ENCODE results near the gene PRUNE2.

Gene PRUNE2

GRCh38 chr9:76725885-76726284, 180.0 kb downstream of the PRUNE2 start:
- no peak for DNase-seq

- DNase-seq, result peak; percentile 83
These were observed 180.8 kb downstream of the PRUNE2 start for GRCh38 chr9:76725011-76725546.

- DNase-seq, result no peak
These were observed 185.7 kb downstream of the PRUNE2 start for GRCh38 chr9:76720245-76720644.

GRCh38 chr9:76718166-76718565, 187.7 kb downstream of the PRUNE2 start:
- DNase-seq, result no peak

GRCh38 chr9:76717613-76718012, 188.3 kb downstream of the PRUNE2 start:
- DNase-seq, result peak; percentile 61

- DNase-seq, result peak; percentile 89
These were observed 188.7 kb downstream of the PRUNE2 start for GRCh38 chr9:76717176-76717575.

- peak; percentile 59 for DNase-seq
These were observed 189.7 kb downstream of the PRUNE2 start for GRCh38 chr9:76716085-76716672.

GRCh38 chr9:76713381-76713780, 192.5 kb downstream of the PRUNE2 start:
- no peak for DNase-seq

- no peak for DNase-seq
These were observed 196.9 kb downstream of the PRUNE2 start for GRCh38 chr9:76709020-76709419.

GRCh38 chr9:76707510-76707909, 198.4 kb downstream of the PRUNE2 start:
- no peak for DNase-seq

- peak; percentile 85 for DNase-seq
These were observed 201.2 kb downstream of the PRUNE2 start for GRCh38 chr9:76704593-76705204.

- no peak for DNase-seq
These were observed 202.6 kb downstream of the PRUNE2 start for GRCh38 chr9:76703270-76703669.

GRCh38 chr9:76701441-76702039, 204.4 kb downstream of the PRUNE2 start:
- no peak for DNase-seq

- no peak for DNase-seq
These were observed 205.0 kb downstream of the PRUNE2 start for GRCh38 chr9:76700916-76701315.

- no peak for DNase-seq
These were observed 205.9 kb downstream of the PRUNE2 start for GRCh38 chr9:76699971-76700370.

GRCh38 chr9:76697554-76697953, 208.4 kb downstream of the PRUNE2 start:
- DNase-seq, result no peak

- no peak for DNase-seq
These were observed 208.8 kb downstream of the PRUNE2 start for GRCh38 chr9:76697081-76697480.

GRCh38 chr9:76693912-76694311, 212.0 kb downstream of the PRUNE2 start:
- no peak for DNase-seq

GRCh38 chr9:76692458-76693129, 213.3 kb downstream of the PRUNE2 start:
- DNase-seq, result no peak

- peak; percentile 89 for DNase-seq
These were observed 214.2 kb downstream of the PRUNE2 start for GRCh38 chr9:76691517-76692313.

- no peak for DNase-seq
These were observed 214.9 kb downstream of the PRUNE2 start for GRCh38 chr9:76690973-76691370.

GRCh38 chr9:76690246-76690972, 215.5 kb downstream of the PRUNE2 start:
- no peak for DNase-seq
